Measurements from ENCODE around the gene CCDC171.
"Not testable (repeated sequence)": the region's sequence is repeated elsewhere in the genome, so short reads cannot be mapped to it uniquely, and the experiment has no call there.

- not testable (repeated sequence) for TF ChIP-seq CTCF, POLR2A, POLR2AphosphoS5 (IDR thresholded peaks at IDR 0.05)
These were observed 40.1 kb downstream of the CCDC171 start for GRCh38 chr9:15592940-15593339.

Data from prostate gland (tissue), 2 donors.